ENCODE data around the gene ERN1. TPM values are rescaled to one million over a fixed set of nuclear protein-coding genes. Genes with fewer than 3 reads are reported as not detected.

Gene ERN1
- total and polyA plus RNA-seq, 2 of the 13 experiments (the other 11 are each of a cell fraction or from before 2014, with no cell fraction given) = 6.0 to 12.7 TPM

DNA sequence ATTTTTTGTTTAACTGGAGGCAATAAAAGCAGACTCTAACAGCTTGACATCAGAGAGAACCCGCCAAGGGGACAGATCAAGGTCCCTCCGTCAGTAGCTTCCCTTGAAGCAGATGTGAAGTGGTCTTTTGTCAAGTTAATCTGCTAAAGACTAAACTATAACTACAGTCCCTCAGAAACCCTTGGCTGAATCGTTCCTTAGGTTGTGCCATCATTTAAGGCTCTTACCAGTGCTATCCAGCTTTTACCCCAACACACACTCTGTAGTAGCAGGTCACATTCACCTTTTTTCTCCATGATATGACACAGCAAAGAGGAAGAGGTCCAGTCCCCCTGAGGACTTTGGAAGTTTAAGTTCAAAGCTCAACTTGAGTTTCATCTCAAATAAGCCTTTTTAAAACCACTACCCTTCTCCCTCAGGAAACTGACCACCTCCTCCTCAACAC is 49.7 kb downstream of the ERN1 start (continued):
- 0 out of 2 replicates have a peak, but pooled peaks have one; percentile 50 for TF ChIP-seq ZNF317 (CRISPR knock-in tag; IDR thresholded peaks at IDR 0.05)
- TF ChIP-seq ZNF572 (CRISPR knock-in tag; IDR thresholded peaks at IDR 0.05) = no peak
- no peak for TF ChIP-seq HOXA5 (CRISPR knock-in tag; IDR thresholded peaks at IDR 0.05)
- TF ChIP-seq, protein P1, sequence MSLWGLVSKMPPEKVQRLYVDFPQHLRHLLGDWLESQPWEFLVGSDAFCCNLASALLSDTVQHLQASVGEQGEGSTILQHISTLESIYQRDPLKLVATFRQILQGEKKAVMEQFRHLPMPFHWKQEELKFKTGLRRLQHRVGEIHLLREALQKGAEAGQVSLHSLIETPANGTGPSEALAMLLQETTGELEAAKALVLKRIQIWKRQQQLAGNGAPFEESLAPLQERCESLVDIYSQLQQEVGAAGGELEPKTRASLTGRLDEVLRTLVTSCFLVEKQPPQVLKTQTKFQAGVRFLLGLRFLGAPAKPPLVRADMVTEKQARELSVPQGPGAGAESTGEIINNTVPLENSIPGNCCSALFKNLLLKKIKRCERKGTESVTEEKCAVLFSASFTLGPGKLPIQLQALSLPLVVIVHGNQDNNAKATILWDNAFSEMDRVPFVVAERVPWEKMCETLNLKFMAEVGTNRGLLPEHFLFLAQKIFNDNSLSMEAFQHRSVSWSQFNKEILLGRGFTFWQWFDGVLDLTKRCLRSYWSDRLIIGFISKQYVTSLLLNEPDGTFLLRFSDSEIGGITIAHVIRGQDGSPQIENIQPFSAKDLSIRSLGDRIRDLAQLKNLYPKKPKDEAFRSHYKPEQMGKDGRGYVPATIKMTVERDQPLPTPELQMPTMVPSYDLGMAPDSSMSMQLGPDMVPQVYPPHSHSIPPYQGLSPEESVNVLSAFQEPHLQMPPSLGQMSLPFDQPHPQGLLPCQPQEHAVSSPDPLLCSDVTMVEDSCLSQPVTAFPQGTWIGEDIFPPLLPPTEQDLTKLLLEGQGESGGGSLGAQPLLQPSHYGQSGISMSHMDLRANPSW (CRISPR knock-in tag; IDR thresholded peaks at IDR 0.05; ENCODE audit: borderline replicate concordance) = peak; percentile 47; the same call in 1 of the 2 replicates
- TF ChIP-seq MAF1 (CRISPR knock-in tag; IDR thresholded peaks at IDR 0.05; ENCODE audit: borderline replicate concordance) = no peak
- TF ChIP-seq POGZ (CRISPR knock-in tag; IDR thresholded peaks at IDR 0.05) = 0 out of 2 replicates have a peak, but pooled peaks have one; percentile 57
- TF ChIP-seq FOXP1 (IDR thresholded peaks at IDR 0.05) = no peak
- TF ChIP-seq FOXP1 (CRISPR knock-in tag; IDR thresholded peaks at IDR 0.05) = peak; percentile 3; the same call in 1 of the 2 replicates
- TF ChIP-seq, protein P2, sequence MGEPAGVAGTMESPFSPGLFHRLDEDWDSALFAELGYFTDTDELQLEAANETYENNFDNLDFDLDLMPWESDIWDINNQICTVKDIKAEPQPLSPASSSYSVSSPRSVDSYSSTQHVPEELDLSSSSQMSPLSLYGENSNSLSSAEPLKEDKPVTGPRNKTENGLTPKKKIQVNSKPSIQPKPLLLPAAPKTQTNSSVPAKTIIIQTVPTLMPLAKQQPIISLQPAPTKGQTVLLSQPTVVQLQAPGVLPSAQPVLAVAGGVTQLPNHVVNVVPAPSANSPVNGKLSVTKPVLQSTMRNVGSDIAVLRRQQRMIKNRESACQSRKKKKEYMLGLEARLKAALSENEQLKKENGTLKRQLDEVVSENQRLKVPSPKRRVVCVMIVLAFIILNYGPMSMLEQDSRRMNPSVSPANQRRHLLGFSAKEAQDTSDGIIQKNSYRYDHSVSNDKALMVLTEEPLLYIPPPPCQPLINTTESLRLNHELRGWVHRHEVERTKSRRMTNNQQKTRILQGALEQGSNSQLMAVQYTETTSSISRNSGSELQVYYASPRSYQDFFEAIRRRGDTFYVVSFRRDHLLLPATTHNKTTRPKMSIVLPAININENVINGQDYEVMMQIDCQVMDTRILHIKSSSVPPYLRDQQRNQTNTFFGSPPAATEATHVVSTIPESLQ (CRISPR knock-in tag; conservative IDR thresholded peaks at IDR 0.05) = no peak
- no peak for TF ChIP-seq SALL2 (CRISPR knock-in tag; IDR thresholded peaks at IDR 0.05)
- peak; percentile 60; the same call in 1 of the 2 replicates for TF ChIP-seq RXRB (CRISPR knock-in tag; IDR thresholded peaks at IDR 0.05; ENCODE audit: borderline replicate concordance)
- TF ChIP-seq ZMYM4 (CRISPR knock-in tag; IDR thresholded peaks at IDR 0.05) = 0 out of 2 replicates have a peak, but pooled peaks have one; percentile 28
- TF ChIP-seq ZNF232 (CRISPR knock-in tag; IDR thresholded peaks at IDR 0.05; ENCODE audit: borderline replicate concordance) = no peak
- TF ChIP-seq HOXA3 (CRISPR knock-in tag; IDR thresholded peaks at IDR 0.05) = peak; percentile 38; the same call in 1 of the 2 replicates
- peak; percentile 86; the same call in 1 of the 2 replicates for TF ChIP-seq ESRRA (CRISPR knock-in tag; IDR thresholded peaks at IDR 0.05; ENCODE audit: low read depth)
- TF ChIP-seq E2F2 (CRISPR knock-in tag; IDR thresholded peaks at IDR 0.05; ENCODE audit: borderline replicate concordance) = no peak
- no peak for TF ChIP-seq SIX1 (CRISPR knock-in tag; IDR thresholded peaks at IDR 0.05; ENCODE audit: borderline replicate concordance)
- no peak for TF ChIP-seq SOX6 (IDR thresholded peaks at IDR 0.05)
- TF ChIP-seq SOX6 (CRISPR knock-in tag; IDR thresholded peaks at IDR 0.05) = peak; percentile 78
- peak; percentile 56; the same call in 1 of the 2 replicates for TF ChIP-seq PHF21A (CRISPR knock-in tag; IDR thresholded peaks at IDR 0.05)
- no peak for TF ChIP-seq ISX (CRISPR knock-in tag; conservative IDR thresholded peaks at IDR 0.05)
- peak; percentile 59; the same call in 1 of the 2 replicates for TF ChIP-seq HNF4G (IDR thresholded peaks at IDR 0.05; ENCODE audit: borderline replicate concordance, low read depth, low read length)
- TF ChIP-seq HNF4G (CRISPR knock-in tag; IDR thresholded peaks at IDR 0.05; ENCODE audit: borderline replicate concordance, low read depth) = 0 out of 2 replicates have a peak, but pooled peaks have one; percentile 58
- peak; percentile 46; the same call in 1 of the 2 replicates for TF ChIP-seq DMAP1 (CRISPR knock-in tag; IDR thresholded peaks at IDR 0.05)
- no peak for TF ChIP-seq HOXA9 (CRISPR knock-in tag; IDR thresholded peaks at IDR 0.05; ENCODE audit: borderline replicate concordance)
- TF ChIP-seq ZNF337 (CRISPR knock-in tag; IDR thresholded peaks at IDR 0.05; ENCODE audit: borderline replicate concordance, low read depth) = no peak
- TF ChIP-seq SOX5 (CRISPR knock-in tag; IDR thresholded peaks at IDR 0.05; ENCODE audit: borderline replicate concordance) = peak; percentile 42; the same call in 1 of the 2 replicates

Measured in HepG2 (cell line).